ENCODE results near the gene PKMYT1.
"Not testable (repeated sequence)": the region's sequence is repeated elsewhere in the genome, so short reads cannot be mapped to it uniquely, and the experiment has no call there.

Gene PKMYT1

GRCh38 chr16:2960183-2961010, 19.8 kb downstream of the PKMYT1 start:
- DNase-seq (ENCODE audit: low read depth in 2 of 2): no peak

GRCh38 chr16:2959206-2959605, 21.0 kb downstream of the PKMYT1 start:
- no peak for DNase-seq (ENCODE audit: low read depth in 2 of 2)

- DNase-seq (ENCODE audit: low read depth in 2 of 2): no peak
These were observed 23.7 kb downstream of the PKMYT1 start for GRCh38 chr16:2956579-2956956.

- no peak for DNase-seq (ENCODE audit: low read depth in 2 of 2)
These were observed 24.3 kb downstream of the PKMYT1 start for GRCh38 chr16:2955779-2956578.

- no peak for DNase-seq (ENCODE audit: low read depth in 2 of 2)
These were observed 24.8 kb downstream of the PKMYT1 start for GRCh38 chr16:2955438-2955778.

- DNase-seq (ENCODE audit: low read depth in 2 of 2): no peak
These were observed 25.4 kb downstream of the PKMYT1 start for GRCh38 chr16:2954656-2955381.

- no peak for DNase-seq (ENCODE audit: low read depth in 2 of 2)
These were observed 26.3 kb downstream of the PKMYT1 start for GRCh38 chr16:2953706-2954627.

- no peak for DNase-seq (ENCODE audit: low read depth in 2 of 2)
These were observed 27.6 kb downstream of the PKMYT1 start for GRCh38 chr16:2952679-2953078.

GRCh38 chr16:2950773-2951172, 29.5 kb downstream of the PKMYT1 start:
- no peak for DNase-seq (ENCODE audit: low read depth in 2 of 2)

- no peak for DNase-seq (ENCODE audit: low read depth in 2 of 2)
These were observed 29.9 kb downstream of the PKMYT1 start for GRCh38 chr16:2950353-2950724.

GRCh38 chr16:2949705-2950352, 30.4 kb downstream of the PKMYT1 start:
- no peak for DNase-seq (ENCODE audit: low read depth in 2 of 2)

GRCh38 chr16:2948807-2949704, 31.2 kb downstream of the PKMYT1 start:
- no peak for DNase-seq (ENCODE audit: low read depth in 2 of 2)

- no peak for DNase-seq (ENCODE audit: low read depth in 2 of 2)
These were observed 33.6 kb downstream of the PKMYT1 start for GRCh38 chr16:2946649-2947048.

GRCh38 chr16:2943716-2944115, 36.5 kb downstream of the PKMYT1 start:
- not testable (repeated sequence) for DNase-seq (ENCODE audit: low read depth in 2 of 2)

- no peak for DNase-seq (ENCODE audit: low read depth in 2 of 2)
These were observed 38.2 kb downstream of the PKMYT1 start for GRCh38 chr16:2942045-2942444.

GRCh38 chr16:2939968-2940367, 40.3 kb downstream of the PKMYT1 start:
- no peak for DNase-seq (ENCODE audit: low read depth in 2 of 2)

- no peak for DNase-seq (ENCODE audit: low read depth in 2 of 2)
These were observed 42.0 kb downstream of the PKMYT1 start for GRCh38 chr16:2938206-2938605.

GRCh38 chr16:2937170-2937569, 43.1 kb downstream of the PKMYT1 start:
- no peak for DNase-seq (ENCODE audit: low read depth in 2 of 2)

GRCh38 chr16:2936436-2937011, 43.7 kb downstream of the PKMYT1 start:
- DNase-seq (ENCODE audit: low read depth in 2 of 2): no peak

GRCh38 chr16:2934450-2934849, 45.8 kb downstream of the PKMYT1 start:
- no peak for DNase-seq (ENCODE audit: low read depth in 2 of 2)

All from stimulated activated CD4-positive, alpha-beta T cell treated with anti-CD3 and anti-CD28 coated beads, Interleukin-12 subunit alpha, Interleukin-12 subunit beta, amount 100 ng/mL, for 24 hours (primary cell).